ENCODE data around the gene NR3C2. TPM values are rescaled to one million over a fixed set of nuclear protein-coding genes. Genes with fewer than 3 reads are reported as not detected.

NR3C2 gene
- total RNA-seq, 1 donor from 2014 or later, result 42.3 TPM

DNA sequence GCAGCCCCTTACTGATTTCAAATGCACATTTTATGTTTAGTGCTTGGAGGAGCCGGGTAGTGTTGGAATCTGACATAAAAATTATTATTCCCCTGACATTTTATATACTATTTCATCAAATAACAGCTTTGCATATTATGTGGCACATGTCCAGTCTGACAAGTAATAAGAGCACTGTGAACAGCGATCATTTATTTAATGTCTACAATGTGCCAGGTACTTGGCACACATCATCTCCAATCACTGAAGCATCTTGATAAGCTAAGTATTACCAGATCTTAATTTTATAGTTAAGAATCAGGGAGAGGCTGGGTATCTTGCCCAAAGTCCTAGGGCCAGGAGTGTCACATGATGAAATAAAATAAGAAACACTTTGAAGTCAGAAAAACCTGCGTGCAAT is 197.2 kb downstream of the NR3C2 start:
- Histone ChIP-seq H3K36me3 (no peaks in the 10 kb centered on the region), H3K4me3 (no peak overlapping the region), H3K27ac (no peak overlapping the region), H3K4me1 (no peaks in the 10 kb centered on the region), H3K9me3 (no peaks in the 10 kb centered on the region), H3K27me3 (no peaks in the 10 kb centered on the region)
- TF ChIP-seq, protein P1, sequence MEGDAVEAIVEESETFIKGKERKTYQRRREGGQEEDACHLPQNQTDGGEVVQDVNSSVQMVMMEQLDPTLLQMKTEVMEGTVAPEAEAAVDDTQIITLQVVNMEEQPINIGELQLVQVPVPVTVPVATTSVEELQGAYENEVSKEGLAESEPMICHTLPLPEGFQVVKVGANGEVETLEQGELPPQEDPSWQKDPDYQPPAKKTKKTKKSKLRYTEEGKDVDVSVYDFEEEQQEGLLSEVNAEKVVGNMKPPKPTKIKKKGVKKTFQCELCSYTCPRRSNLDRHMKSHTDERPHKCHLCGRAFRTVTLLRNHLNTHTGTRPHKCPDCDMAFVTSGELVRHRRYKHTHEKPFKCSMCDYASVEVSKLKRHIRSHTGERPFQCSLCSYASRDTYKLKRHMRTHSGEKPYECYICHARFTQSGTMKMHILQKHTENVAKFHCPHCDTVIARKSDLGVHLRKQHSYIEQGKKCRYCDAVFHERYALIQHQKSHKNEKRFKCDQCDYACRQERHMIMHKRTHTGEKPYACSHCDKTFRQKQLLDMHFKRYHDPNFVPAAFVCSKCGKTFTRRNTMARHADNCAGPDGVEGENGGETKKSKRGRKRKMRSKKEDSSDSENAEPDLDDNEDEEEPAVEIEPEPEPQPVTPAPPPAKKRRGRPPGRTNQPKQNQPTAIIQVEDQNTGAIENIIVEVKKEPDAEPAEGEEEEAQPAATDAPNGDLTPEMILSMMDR (IDR thresholded peaks at IDR 0.05), result no peak
- no peak for DNase-seq (ENCODE audit: low spot score in 2 of 2)
- intact Hi-C loops (cut with DNase I), result no loop called here

DNA sequence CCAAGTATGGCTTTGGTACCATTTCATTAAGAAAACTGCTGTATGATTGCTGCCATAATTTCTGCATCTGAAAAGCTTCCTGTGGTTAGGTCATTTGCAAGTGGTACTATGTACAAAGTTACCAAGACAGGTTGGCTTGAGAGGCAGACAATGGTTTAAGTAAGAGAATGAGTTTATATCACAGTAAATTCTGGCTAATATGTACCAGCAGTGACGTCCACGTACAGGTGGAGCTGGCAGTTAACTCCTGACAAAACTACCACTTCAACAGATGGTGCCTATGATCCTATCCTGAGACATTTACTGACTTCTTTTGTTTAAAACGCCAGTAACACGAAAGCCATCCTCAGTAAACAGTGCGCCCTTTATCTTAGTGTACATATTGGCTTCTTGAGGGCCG is 198.4 kb downstream of the NR3C2 start:
- no peaks in the 10 kb centered on the region for H3K4me1 ChIP-seq
- no peaks in the 10 kb centered on the region for H3K36me3 ChIP-seq
- DNase-seq (ENCODE audit: low spot score in 2 of 2), result no peak
- TF ChIP-seq, protein P1 (IDR thresholded peaks at IDR 0.05), result no peak
- no peaks in the 10 kb centered on the region for H3K27me3 ChIP-seq
- no peaks in the 10 kb centered on the region for H3K9me3 ChIP-seq
- no peak overlapping the region for H3K4me3 ChIP-seq
- H3K27ac ChIP-seq, result no peak overlapping the region
- intact Hi-C loops (cut with DNase I), result no loop called here

DNA sequence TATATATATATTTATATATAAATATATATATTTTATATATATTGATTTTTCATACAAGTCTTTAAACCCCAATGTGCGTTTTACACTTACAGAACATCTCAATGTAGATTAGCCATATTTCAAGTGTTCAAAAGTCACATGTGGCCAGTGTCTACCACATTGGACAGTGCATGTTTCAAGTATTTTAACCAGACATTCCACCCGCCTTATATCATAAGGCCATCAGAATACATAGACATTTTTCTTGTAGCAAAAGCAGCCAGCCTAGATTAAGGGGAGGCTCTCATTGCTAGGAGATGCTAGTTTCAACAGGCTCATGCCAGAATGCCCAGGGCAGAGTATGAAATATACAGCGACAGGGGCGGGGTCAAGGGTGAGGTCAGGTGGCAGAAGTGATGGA is 202.0 kb downstream of the NR3C2 start:
- Histone ChIP-seq H3K9me3 (no peaks in the 10 kb centered on the region), H3K27me3 (no peaks in the 10 kb centered on the region), H3K27ac (no peak overlapping the region), H3K4me1 (peaks cover 0 to 4% of the 10 kb centered on the region in 2 donors), H3K4me3 (no peak overlapping the region), H3K36me3 (no peaks in the 10 kb centered on the region)
- intact Hi-C loops (cut with DNase I), result no loop called here
- TF ChIP-seq, protein P1 (IDR thresholded peaks at IDR 0.05), result no peak
- no peak for DNase-seq (ENCODE audit: low spot score in 2 of 2)

DNA sequence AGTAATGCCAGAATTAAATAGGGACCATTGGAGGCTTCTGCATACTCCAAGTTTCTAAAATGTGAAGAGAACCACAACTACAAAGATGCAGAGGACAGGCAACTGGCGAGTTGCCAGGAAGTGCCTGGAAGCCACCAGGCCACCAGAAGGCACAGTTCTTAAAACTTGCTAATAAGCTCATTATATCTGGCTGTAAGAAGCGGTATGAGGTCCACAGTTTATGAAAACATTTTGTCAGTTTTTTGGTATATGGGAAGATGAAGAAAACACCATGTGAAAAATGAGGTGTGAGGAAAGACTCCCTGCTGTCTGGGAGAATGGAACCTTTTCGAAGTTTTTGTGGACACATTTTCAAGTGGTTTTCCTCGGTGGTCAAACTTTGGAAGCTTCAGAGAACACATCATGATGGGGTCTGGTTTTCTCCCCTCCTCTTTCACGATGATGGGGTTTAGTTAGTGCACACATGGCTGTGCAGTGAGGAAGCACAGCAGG is 202.7 kb downstream of the NR3C2 start:
- DNase-seq (ENCODE audit: low spot score in 2 of 2), result no peak
- intact Hi-C loops (cut with DNase I), result no loop called here
- TF ChIP-seq, protein P1 (IDR thresholded peaks at IDR 0.05), result no peak
- Histone ChIP-seq H3K27ac (no peak overlapping the region), H3K27me3 (no peaks in the 10 kb centered on the region), H3K36me3 (no peaks in the 10 kb centered on the region), H3K4me3 (no peak overlapping the region), H3K9me3 (no peaks in the 10 kb centered on the region), H3K4me1 (peaks cover 0 to 4% of the 10 kb centered on the region in 2 donors)

DNA sequence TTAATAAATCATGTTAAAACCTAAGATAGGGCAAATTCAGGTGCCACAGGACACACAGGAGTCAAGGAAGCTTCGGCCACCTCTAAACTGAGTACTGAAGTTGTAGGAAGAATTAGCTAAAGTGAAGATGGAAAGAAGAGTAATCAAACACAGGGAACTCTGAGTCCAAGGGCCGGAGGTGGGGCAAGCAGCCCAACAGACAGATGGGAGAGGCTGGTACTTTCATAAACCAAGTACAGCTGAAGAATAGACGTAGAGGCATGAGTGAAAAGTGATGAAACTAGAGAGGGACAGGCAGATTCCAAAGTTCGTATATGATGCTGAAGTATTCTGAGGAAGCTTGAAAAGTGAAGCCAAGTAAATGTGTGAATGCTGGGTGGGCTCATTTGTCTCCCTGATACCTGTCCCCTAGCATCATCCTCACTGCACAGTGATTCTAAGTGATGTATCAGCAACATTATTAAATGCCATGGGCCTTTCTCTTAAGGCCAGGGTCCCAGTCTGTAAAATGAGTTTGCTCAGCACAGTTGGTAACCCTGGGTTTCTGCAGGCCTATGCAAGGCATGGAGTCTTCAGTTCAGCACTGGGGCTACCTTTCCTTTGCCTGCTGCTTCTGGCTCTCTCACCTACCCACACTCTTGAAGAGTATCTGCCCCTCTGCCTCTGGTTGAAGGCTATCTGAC is 203.3 kb downstream of the NR3C2 start:
- no peak for DNase-seq (ENCODE audit: low spot score in 2 of 2)
- TF ChIP-seq, protein P1 (IDR thresholded peaks at IDR 0.05), result no peak
- Histone ChIP-seq H3K4me1 (peaks cover 0 to 4% of the 10 kb centered on the region in 2 donors), H3K4me3 (no peak overlapping the region), H3K9me3 (no peaks in the 10 kb centered on the region), H3K36me3 (no peaks in the 10 kb centered on the region), H3K27ac (no peak overlapping the region), H3K27me3 (no peaks in the 10 kb centered on the region)
- intact Hi-C loops (cut with DNase I), result no loop called here

Measured in ascending aorta (tissue), 2 donors.